Esophagus squamous epithelium (tissue), 4 donors: ENCODE measurements around the gene SMIM35.

Experiments
- POLR2A ChIP-seq, 4 donors: fragments of 450-650 bp; IDR thresholded peaks; one replicate each; pipeline ENCODE4 v1.6.1; 2017; ENCODE audit warnings: antibody characterized with exemption in 4 of 4, mild to moderate bottlenecking in 4 of 4, moderate library complexity in 3 of 4
- TF ChIP-seq, protein P1 (sequence below), 6 experiments: fragments of 450-650 bp in 4 of 6; fragments of 200-600 bp in 2 of 6; sonication (generic) in 2 of 6; IDR thresholded peaks; one replicate each; pipeline ENCODE4 v1.5.1; 2016 to 2019; ENCODE audit warnings: antibody characterized with exemption in 6 of 6, mild to moderate bottlenecking in 4 of 6, moderate library complexity in 4 of 6

DNA sequence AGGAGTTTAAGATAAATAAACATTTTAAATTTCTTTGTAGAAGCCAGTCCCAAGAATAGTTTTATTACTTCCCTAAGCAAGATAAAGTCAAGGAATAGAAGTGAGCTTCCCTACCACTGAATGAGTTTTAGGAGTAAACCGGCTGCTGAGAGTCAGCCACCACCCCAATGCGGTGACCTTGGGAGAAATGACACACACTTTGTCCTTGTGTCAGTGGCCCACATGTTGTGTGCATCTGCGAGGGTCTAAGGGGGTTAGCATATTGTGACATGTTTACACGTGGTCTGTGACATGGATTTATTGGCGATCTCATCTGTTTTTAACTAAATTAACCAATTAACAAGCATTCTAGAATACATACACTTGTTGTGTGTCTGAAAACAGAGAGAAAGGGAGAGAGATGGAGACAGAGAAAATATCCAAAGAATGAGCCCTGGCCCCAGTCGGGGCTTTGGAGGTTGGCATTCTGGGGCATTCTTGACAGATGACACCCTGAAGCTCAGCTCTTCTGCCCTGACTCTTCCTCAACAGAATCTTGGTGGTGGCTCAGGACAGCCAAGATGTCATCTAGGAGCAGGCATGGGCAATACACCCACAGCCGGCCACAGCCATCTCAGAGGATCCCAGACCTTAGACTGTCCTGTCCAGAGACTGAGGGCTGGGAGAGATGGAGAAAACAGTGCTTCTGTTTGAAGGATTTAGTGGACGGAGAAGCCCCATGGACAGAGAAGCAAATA is 39.6 kb downstream of the SMIM35 start:
- TF ChIP-seq, protein P1, sequence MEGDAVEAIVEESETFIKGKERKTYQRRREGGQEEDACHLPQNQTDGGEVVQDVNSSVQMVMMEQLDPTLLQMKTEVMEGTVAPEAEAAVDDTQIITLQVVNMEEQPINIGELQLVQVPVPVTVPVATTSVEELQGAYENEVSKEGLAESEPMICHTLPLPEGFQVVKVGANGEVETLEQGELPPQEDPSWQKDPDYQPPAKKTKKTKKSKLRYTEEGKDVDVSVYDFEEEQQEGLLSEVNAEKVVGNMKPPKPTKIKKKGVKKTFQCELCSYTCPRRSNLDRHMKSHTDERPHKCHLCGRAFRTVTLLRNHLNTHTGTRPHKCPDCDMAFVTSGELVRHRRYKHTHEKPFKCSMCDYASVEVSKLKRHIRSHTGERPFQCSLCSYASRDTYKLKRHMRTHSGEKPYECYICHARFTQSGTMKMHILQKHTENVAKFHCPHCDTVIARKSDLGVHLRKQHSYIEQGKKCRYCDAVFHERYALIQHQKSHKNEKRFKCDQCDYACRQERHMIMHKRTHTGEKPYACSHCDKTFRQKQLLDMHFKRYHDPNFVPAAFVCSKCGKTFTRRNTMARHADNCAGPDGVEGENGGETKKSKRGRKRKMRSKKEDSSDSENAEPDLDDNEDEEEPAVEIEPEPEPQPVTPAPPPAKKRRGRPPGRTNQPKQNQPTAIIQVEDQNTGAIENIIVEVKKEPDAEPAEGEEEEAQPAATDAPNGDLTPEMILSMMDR (IDR thresholded peaks at IDR 0.05) = no peak
- no peak for TF ChIP-seq POLR2A (IDR thresholded peaks at IDR 0.05)
